NCI-H1417 (cell line): Measurements from ENCODE around the gene DNAH3.
"Not testable (repeated sequence)": the region's sequence is repeated elsewhere in the genome, so short reads cannot be mapped to it uniquely, and the experiment has no call there.

Experiments used
- DNase-seq, 3 experiments: peaks; one replicate each; lab custom pipeline; 2025; lab: John Stamatoyannopoulos, UW

The DNAH3 gene

GRCh38 chr16:20940871-20941635, 209.6 kb downstream of the DNAH3 start:
- no peak for DNase-seq

DNA sequence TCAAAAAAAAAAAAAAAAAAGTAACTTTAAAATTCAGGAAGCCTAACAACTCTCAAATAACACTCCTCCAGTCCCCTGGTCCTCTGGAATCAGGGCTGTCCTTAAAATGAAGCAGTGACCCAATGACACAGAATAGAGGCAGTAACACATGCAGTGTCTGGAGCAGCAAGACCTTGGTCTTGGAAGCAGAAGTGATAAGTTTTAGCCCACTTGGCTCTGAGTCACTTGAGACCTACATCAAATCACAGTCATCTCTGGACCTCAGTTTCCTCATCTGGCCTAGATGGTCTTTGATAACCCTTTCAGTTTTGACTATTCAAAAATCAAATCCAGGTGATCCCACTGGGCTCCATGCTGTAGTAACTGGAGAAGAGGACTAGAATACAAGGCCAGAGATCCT, 211.0 kb downstream of the DNAH3 start:
- no peak for DNase-seq

DNA sequence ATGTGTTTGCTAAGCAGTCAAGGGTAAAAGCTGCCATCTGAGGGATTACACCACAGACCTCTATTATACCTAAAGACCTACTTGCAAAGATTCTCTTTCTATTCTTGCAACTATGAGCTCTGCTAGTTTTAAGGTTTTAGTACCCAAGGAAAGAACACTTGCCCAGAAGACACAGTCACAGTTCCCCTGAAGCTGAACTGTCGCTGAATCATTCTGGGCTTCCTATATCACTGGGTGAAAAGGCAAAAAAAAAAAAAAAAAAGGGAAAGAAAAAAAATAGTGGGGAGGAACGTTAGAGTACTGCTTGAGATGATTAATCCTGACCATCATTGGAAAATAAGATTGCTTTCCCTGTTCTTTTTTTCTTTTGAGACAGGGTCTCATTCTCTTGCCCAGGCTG, 212.2 kb downstream of the DNAH3 start:
- no peak for DNase-seq

DNA sequence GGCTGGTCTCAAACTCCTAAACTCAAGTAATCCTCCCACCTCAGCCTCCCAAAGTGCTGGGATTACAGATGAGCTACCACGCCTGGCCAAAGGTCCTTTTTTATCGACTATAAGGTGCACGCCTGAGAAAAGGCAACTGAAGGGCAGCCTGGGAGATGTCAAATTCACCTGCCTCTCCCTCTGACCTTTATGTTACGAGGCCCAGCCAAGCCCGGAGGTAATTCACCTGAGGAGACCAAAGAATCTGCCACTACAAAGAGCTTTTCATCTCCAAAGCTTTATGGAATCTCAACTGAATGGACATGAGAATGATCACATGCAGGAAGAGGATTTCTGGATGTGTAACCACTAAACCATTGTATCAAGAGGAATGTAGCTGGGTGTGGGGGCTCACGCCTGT, 212.9 kb downstream of the DNAH3 start:
- DNase-seq, result no peak

GRCh38 chr16:20933589-20933988, 217.1 kb downstream of the DNAH3 start:
- no peak for DNase-seq

DNA sequence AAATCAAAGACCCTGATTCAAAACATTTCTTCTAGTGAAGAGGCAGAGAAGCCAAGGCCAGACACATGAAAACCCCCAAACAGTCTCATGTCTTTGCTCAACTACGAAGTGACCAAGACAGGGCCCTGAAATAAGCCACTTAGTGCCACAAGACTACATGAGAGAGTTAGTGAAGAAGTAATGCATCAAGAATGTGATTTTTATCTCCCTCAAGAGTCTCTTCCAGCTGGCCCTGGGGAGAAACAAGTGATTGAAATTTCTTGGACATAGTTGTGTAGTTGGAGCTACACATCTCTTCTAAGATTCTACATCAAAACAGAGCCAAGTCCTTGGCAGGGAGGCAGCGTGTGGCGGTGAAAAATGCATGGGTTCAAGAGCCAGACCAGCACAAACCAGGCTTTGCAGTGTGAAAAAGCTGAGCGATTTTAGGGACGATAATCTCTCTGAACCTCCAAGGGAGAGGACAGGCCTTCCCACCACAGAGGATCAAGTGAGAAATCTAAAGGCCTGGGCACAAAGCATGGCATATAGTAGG, 219.5 kb downstream of the DNAH3 start:
- DNase-seq, result no peak

DNA sequence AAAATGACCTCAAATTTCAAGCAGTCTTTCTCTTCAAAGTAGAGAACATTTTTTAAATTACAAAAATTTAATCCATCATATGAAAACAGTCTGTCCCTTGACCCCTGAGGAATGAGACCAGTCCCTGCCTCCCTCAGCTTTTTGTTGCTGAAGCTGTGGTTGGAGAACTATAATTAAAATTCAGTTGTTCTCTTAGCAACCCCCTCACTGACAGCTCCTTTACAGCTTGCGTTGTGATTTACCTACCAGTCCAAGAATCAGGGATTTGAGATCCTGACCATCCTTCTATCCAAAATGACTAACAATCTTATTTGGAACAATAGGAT, 220.3 kb downstream of the DNAH3 start:
- DNase-seq, result peak in 1 of 3 experiments; percentile 19

DNA sequence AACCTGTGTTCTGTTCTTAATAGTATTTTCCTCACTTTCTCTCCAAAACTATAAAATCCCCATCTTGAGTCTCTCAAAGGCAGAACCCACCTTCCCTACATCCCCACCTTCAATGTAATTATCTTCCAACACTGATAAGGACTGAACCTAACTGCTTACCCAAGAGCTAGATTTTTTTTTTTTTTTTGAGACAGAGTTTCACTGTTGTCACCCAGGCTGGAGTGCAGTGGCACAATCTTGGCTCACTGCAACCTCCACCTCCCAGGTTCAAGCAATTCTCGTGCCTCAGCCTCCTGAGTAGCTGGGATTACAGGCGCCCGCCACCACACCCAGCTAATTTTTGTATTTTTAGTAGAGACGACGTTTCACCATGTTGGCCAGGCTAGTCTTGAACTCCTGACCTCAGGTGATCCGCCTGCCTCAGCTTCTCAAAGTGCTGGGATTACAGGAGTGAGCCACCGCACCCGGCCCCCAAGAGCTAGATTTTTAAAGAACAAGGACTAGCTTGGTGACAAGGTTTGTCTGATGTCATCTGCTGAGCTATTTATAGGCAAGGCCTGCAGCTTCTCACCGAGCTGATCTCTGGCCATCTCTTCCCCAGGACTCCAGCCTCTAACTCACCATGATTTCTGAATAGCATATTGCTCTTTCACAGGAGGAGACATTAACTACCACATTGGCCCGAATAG, 220.8 kb downstream of the DNAH3 start:
- DNase-seq, result not testable (repeated sequence)

GRCh38 chr16:20928774-20929411, 221.8 kb downstream of the DNAH3 start:
- no peak for DNase-seq

DNA sequence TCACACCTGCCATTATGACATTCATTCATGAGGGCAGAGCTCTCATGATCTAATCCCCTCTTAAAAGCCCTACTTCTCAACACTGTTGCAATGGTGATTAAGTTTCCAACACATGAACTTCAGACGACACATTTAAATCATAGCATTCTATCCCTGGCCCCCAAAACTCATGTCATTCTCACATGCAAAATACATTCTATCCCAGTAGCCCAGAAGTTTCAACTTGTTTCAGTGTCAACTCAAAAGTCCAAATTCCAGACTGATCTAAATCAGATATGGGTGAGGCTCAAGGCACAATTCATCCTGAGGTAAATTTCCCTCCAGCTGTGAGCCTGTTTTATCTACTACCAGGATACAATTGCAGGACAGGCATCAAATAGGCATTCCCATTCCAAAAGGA, 224.9 kb downstream of the DNAH3 start:
- DNase-seq, result no peak

DNA sequence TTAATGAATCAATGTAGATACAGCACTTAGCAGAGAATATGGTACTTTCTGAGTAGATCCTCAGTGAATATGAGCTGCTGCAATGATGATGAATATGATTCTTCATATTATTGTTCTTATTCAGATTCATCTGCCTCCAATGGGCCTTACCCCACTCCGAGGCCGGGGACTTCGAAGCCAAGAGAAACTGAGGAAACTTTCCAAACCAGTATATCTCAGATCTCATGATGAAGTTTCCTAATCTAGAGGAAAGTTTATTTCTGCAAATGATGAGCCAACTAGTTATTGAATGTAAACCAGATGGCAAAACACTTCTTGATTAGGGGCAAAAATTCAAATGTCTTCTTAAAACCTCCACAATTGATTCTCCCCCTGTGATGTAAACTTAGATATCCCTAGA, 226.8 kb downstream of the DNAH3 start:
- no peak for DNase-seq

DNA sequence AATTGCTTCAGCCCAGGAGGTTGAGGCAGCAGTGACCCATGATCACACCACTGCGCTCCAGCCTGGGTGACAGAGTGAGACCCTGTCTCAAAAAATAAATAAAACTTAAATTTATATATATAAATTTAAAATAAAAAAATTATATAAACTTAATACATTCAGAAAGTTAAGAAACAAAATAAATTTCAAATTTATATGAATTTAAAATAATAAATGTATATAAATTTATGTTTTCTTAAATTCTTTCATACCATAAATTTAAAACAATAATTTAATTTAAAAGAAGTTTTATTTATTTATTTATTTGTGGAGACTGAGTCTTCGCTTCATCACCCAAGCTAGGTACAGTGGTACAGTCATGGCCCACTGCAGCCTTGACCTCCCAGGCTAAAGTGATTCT, 229.8 kb downstream of the DNAH3 start:
- no peak for DNase-seq

- no peak for DNase-seq
Observed at GRCh38 chr16:20920091-20920490, 230.6 kb downstream of the DNAH3 start.

DNA sequence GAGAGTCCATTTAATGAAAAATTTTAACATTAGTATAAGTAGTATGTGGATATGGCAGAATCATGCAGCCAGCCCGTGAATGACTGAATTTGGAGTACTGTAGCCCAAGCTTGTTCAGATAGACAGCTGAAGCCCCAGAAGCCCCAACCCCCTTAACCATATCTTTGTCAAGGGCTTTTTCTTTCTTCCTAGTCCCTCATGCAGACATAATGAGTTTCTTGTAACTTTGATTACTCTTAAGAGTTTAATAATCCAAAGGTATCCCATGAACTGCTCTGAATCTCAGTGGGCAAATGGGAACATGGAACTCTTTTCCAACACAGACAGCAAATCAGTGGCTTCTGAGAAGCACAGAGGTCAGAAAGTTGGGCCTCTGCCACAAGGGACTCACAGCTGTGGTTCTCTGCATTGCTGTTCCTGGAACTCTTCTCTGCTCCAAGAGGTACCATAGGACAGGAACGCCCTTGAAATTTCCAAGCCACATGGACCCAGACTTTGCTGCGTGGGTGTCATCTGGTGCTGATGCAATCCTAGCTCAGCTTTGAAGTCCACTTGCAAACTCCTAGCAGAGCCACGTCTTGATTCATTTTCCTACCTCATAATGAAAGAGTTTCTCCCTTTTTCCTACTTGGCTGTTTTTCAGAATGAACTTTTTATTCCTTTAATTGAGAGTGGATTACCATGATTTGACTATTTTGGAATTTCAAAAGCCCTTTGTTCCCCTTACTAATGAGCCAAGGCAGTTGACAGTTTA, 232.0 kb downstream of the DNAH3 start:
- DNase-seq, result no peak

DNA sequence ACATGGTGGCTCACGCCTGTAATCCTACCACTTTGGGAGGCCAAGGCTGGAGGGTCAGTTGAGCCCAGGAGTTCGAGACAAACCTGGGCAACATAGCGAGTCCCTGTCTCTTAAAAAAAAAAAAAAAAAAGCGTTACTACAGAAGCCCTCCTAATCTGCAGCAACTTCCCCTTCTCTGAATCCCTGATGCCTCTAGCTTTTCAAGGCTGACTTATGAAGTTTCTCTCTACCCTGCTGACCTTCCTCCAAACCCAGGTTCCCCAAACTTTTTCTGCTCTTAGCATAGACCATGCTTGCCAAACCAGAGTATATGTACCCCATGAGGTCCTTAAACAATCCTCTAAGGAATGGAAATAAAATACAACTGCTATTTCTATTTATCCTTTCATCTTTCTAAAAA, 233.7 kb downstream of the DNAH3 start:
- DNase-seq, result no peak

- DNase-seq, result no peak
Observed at GRCh38 chr16:20916289-20916688, 234.4 kb downstream of the DNAH3 start.

DNA sequence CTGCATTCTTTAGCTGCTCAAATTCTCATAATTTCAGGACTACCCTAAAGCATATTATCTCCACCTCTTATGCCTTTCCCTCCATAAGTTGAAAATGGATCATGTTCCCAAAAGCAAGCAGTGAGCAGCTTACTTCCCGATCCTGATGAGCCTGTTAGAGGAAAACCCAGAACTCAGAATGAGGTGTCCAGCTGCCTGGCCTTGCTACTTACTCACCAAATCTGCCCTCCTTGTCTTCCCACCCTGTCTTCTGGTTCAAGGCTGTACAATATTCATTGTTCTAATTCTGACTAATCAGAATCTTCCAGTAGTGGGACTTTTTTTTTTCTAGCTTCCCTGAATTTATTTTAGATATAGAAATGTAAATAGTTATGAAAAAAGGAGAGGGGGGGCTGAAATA, 239.3 kb downstream of the DNAH3 start:
- DNase-seq, result no peak

DNA sequence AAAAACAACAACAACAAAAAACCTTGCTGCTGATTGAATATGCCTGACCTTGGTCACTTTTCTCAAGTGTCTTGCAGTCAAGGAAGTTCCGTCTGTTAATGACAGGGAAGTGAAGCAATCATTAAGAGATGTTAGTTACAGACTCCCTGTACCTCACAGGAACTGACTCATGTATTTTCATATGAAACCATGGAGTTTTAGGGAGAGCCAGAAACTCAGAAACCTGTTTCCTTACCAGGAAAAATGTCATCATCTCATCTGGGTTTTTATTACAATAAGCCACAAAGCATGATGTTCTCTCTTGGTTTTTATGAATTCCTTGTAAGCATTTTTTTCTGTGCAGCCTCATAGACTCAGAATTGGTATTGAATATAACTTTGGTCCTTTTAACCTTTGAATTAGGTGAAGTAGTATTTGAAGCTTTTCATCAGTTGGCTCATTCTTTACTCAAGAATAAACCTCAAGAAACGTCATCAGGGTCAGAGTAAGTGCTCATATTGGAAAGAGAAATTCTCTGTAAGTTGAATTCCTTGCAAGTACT, 239.8 kb downstream of the DNAH3 start:
- no peak for DNase-seq

- no peak for DNase-seq
Observed at GRCh38 chr16:20906341-20907255, 244.0 kb downstream of the DNAH3 start.

GRCh38 chr16:20905576-20905975, 245.1 kb downstream of the DNAH3 start:
- DNase-seq, result no peak

- peak in 1 of 3 experiments; percentile 16 for DNase-seq
Observed at GRCh38 chr16:20904507-20905081, 246.1 kb downstream of the DNAH3 start.
